Measurements from ENCODE around the gene RTTN.

GRCh38 chr18:69958422-69958821, 247.1 kb downstream of the RTTN start:
- no peak for TF ChIP-seq POLR2A (IDR thresholded peaks at IDR 0.05)
- TF ChIP-seq POLR2AphosphoS5 (IDR thresholded peaks at IDR 0.05): no peak
- no peak for TF ChIP-seq CTCF (IDR thresholded peaks at IDR 0.05)

All from gastroesophageal sphincter (tissue), 3 donors.